Fibroblast of lung (primary cell): ENCODE data around the gene KRT25.

Experiments
- CTCF ChIP-seq, 2 donors: IDR thresholded peaks in 1 of 2; conservative IDR thresholded peaks in 1 of 2; 1 replicate in 1 of 2; 2 replicates in 1 of 2; pipeline ENCODE4 v1.5.1; 2011 to 2012; ENCODE audit warnings: low read length in 2 of 2, control low read depth in 1 of 2, inconsistent platforms in 1 of 2, low read depth in 1 of 2, mild to moderate bottlenecking in 1 of 2
- EZH2 ChIP-seq: IDR thresholded peaks from 2 replicates; pipeline ENCODE4 v1.5.1; 2012; ENCODE audit warnings: low read length, control low read depth, mild to moderate bottlenecking; ENCODE audit errors: missing control alignments

DNA sequence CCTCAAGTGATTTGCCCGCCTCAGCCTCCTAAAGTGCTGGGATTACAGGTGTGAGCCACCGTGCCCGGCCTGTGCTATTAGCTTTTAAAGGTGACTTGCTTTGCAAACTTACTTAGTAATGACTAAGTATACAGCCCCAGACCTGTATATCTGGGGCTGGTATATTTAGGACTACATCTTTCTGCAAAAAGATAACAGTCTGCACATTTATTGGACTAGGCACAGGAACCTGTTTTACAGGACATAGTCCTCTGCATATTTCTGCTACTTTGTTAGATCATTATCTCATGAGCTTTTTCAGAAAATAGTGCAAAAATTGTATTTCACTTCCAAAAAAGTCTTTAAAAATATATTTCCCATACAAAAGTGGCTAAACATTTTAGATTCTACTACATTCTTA lies 52.9 kb downstream of the KRT25 start:
- TF ChIP-seq CTCF (conservative IDR thresholded peaks at IDR 0.05 in 1 of 2, IDR thresholded peaks at IDR 0.05 in 1 of 2; ENCODE audit: low read depth in 1 of 2, low read length in 2 of 2) (no peak), EZH2 (no peak)
